H1 (cell line): Measurements from ENCODE around the gene COMMD6. TPM values are rescaled to one million over a fixed set of nuclear protein-coding genes. Genes with fewer than 3 reads are reported as not detected.

Source experiments
- CTCF ChIA-PET: fragments of 300-600 bp; sonication (Branson Sonifier 250); formaldehyde crosslinking; loops from one replicate; lab custom pipeline; 2021; ENCODE audit not compliant: partially characterized antibody; lab: Charles Lee
- POLR2A ChIA-PET: fragments of 300-600 bp; sonication (Branson Sonifier 250); formaldehyde crosslinking; loops from one replicate; lab custom pipeline; 2021; ENCODE audit warnings: inconsistent platforms; ENCODE audit not compliant: partially characterized antibody; lab: Charles Lee
- DNase-seq, 2 experiments: peaks; one replicate each; pipeline versions ENCODE4 v3.0.0 to v3.0.0-alpha.2; 2010 to 2022; ENCODE audit warnings: low spot score in 2 of 2, low read depth in 1 of 2, mixed read lengths in 1 of 2
- FAIRE-seq: peaks from 2 replicates; lab custom pipeline; 2011; peaks lifted over from hg19 to GRCh38; lab: Jason Lieb, UNC
- H2AFZ ChIP-seq: 2 replicates; pipeline ENCODE4 v1.8.1; 2012; ENCODE audit warnings: low read length, inconsistent platforms
- H2AK5ac ChIP-seq: 2 replicates; pipeline ENCODE4 v1.6.1; 2013; ENCODE audit warnings: low read depth, low read length
- H2BK120ac ChIP-seq: replicated peaks from 2 replicates; pipeline ENCODE3; 2013; ENCODE audit warnings: low read depth, low read length, inconsistent platforms
- H2BK12ac ChIP-seq: 2 replicates; pipeline ENCODE4 v1.6.1; 2013; ENCODE audit warnings: low read depth, low read length
- H2BK15ac ChIP-seq: 2 replicates; pipeline ENCODE4 v1.6.1; 2013; ENCODE audit warnings: low read length
- H2BK20ac ChIP-seq: 2 replicates; pipeline ENCODE4 v1.6.1; 2013; ENCODE audit warnings: low read length
- H2BK5ac ChIP-seq: 2 replicates; pipeline ENCODE4 v1.6.1; 2013; ENCODE audit warnings: low read depth, low read length
- H3K14ac ChIP-seq: 2 replicates; pipeline ENCODE4 v1.6.1; 2013; ENCODE audit warnings: inconsistent platforms; ENCODE audit not compliant: insufficient read length
- H3K18ac ChIP-seq: 2 replicates; pipeline ENCODE4 v1.6.1; 2013; ENCODE audit warnings: low read length; ENCODE audit errors: extremely low read depth
- H3K23ac ChIP-seq: 2 replicates; pipeline ENCODE4 v1.6.1; 2013; ENCODE audit warnings: inconsistent platforms; ENCODE audit not compliant: insufficient read length
- H3K23me2 ChIP-seq: 2 replicates; pipeline ENCODE4 v1.6.1; 2013; ENCODE audit warnings: low read depth, low read length
- H3K27ac ChIP-seq: 2 replicates; pipeline ENCODE4 v1.6.1; 2011; ENCODE audit warnings: low read depth, low read length, inconsistent platforms
- H3K27me3 ChIP-seq, 4 experiments: replicated peaks in 1 of 4; 1 replicate in 1 of 4; 2 replicates in 3 of 4; pipeline versions ENCODE4 v1.6.1 to v1.8.1; 2011 to 2013; ENCODE audit warnings: low read length in 3 of 4, mild to moderate bottlenecking in 3 of 4, inconsistent platforms in 2 of 4, mixed read lengths in 2 of 4, moderate library complexity in 1 of 4; ENCODE audit not compliant: control insufficient read depth in 3 of 4, insufficient read depth in 3 of 4; ENCODE audit errors: extremely low read depth in 1 of 4
- H3K36me3 ChIP-seq, 4 experiments: 2 replicates each; pipeline versions ENCODE4 v1.6.1 to v1.8.1; 2011 to 2013; ENCODE audit warnings: mild to moderate bottlenecking in 4 of 4, low read length in 3 of 4, moderate library complexity in 2 of 4, control low read depth in 1 of 4, inconsistent platforms in 1 of 4; ENCODE audit not compliant: insufficient read depth in 4 of 4, control insufficient read depth in 2 of 4
- H3K4ac ChIP-seq: replicated peaks from 2 replicates; pipeline ENCODE3; 2013; ENCODE audit warnings: low read length, low read depth, mixed read lengths, inconsistent platforms; ENCODE audit not compliant: insufficient read length
- H3K4me1 ChIP-seq, 4 experiments: replicated peaks in 1 of 4; 1 replicate in 1 of 4; 2 replicates in 3 of 4; pipeline versions ENCODE4 v1.6.1 to v1.8.1; 2011 to 2013; ENCODE audit warnings: low read length in 3 of 4, inconsistent platforms in 2 of 4, mixed read lengths in 1 of 4; ENCODE audit not compliant: insufficient read depth in 4 of 4, control insufficient read depth in 3 of 4
- H3K4me2 ChIP-seq, 2 experiments: 2 replicates each; pipeline versions ENCODE4 v1.6.1 to v1.8.1; 2011 to 2013; ENCODE audit warnings: low read depth in 2 of 2, low read length in 2 of 2, control low read depth in 1 of 2, inconsistent platforms in 1 of 2, mild to moderate bottlenecking in 1 of 2; ENCODE audit not compliant: insufficient read depth in 1 of 2
- H3K4me3 ChIP-seq, 4 experiments: fragments of 200-600, 300-600 bp in 1 of 4; sonication (generic), shearing (Covaris generic), sonication (Bioruptor Twin) in 1 of 4; 2 replicates each; pipeline versions ENCODE4 v1.5.1 to v1.8.1; 2011 to 2016; ENCODE audit warnings: low read length in 4 of 4, low read depth in 3 of 4, control low read depth in 2 of 4, inconsistent platforms in 2 of 4, mild to moderate bottlenecking in 2 of 4, mixed read lengths in 1 of 4, moderate library complexity in 1 of 4; ENCODE audit not compliant: insufficient read depth in 2 of 4; ENCODE audit errors: extremely low read depth in 1 of 4
- H3K56ac ChIP-seq: replicated peaks from 2 replicates; pipeline ENCODE3; 2013; ENCODE audit warnings: low read depth, mild to moderate bottlenecking, mixed read lengths, low read length, inconsistent platforms; ENCODE audit not compliant: insufficient read length
- H3K79me1 ChIP-seq: 2 replicates; pipeline ENCODE4 v1.6.1; 2013; ENCODE audit warnings: low read depth, low read length, control low read depth
- H3K79me2 ChIP-seq, 2 experiments: 2 replicates each; pipeline versions ENCODE4 v1.6.1 to v1.8.1; 2012 to 2013; ENCODE audit warnings: low read length in 2 of 2, mild to moderate bottlenecking in 2 of 2, inconsistent platforms in 1 of 2; ENCODE audit not compliant: insufficient read depth in 2 of 2, control insufficient read depth in 1 of 2
- H3K9ac ChIP-seq, 4 experiments: replicated peaks in 1 of 4; 1 replicate in 1 of 4; 2 replicates in 3 of 4; pipeline versions ENCODE4 v1.6.1 to v1.8.1; 2011 to 2013; ENCODE audit warnings: low read depth in 3 of 4, low read length in 3 of 4, control low read depth in 2 of 4, mild to moderate bottlenecking in 2 of 4, moderate library complexity in 2 of 4, inconsistent platforms in 1 of 4; ENCODE audit errors: extremely low read depth in 1 of 4
- H3K9me3 ChIP-seq, 2 experiments: 2 replicates each; pipeline versions ENCODE4 v1.6.1 to v1.8.1; 2012 to 2013; ENCODE audit warnings: mild to moderate bottlenecking in 2 of 2, moderate library complexity in 2 of 2, control low read depth in 1 of 2, inconsistent platforms in 1 of 2, low read depth in 1 of 2, low read length in 1 of 2, mixed read lengths in 1 of 2; ENCODE audit not compliant: insufficient read depth in 2 of 2
- H4K20me1 ChIP-seq, 2 experiments: replicated peaks in 1 of 2; 2 replicates each; pipeline versions ENCODE3 to v1.8.1; 2011 to 2013; ENCODE audit warnings: inconsistent platforms in 2 of 2, low read length in 2 of 2, mild to moderate bottlenecking in 1 of 2; ENCODE audit not compliant: insufficient read depth in 2 of 2, control insufficient read depth in 1 of 2
- H4K5ac ChIP-seq: 2 replicates; pipeline ENCODE4 v1.6.1; 2013; ENCODE audit warnings: low read length, low read depth, mixed read lengths, inconsistent platforms; ENCODE audit not compliant: insufficient read length
- H4K8ac ChIP-seq: 2 replicates; pipeline ENCODE4 v1.8.0; 2013; ENCODE audit warnings: mild to moderate bottlenecking, moderate library complexity, low read length, inconsistent platforms; ENCODE audit not compliant: insufficient read depth; ENCODE audit errors: extremely low read depth
- H4K91ac ChIP-seq: replicated peaks from 2 replicates; pipeline ENCODE3; 2013; ENCODE audit warnings: low read length, mixed read lengths, inconsistent platforms; ENCODE audit not compliant: insufficient read length
- WGBS, 2 experiments: shearing (Covaris generic) in 1 of 2; methylation state at CpG; one replicate each; pipeline versions ENCODE4 v1.1.6 to v1.1.7; 2013 to 2015; ENCODE audit warnings: low lambda C conversion rate in 2 of 2, mixed read lengths in 2 of 2, inconsistent platforms in 1 of 2, low coverage in 1 of 2, missing lambda C conversion rate in 1 of 2; ENCODE audit not compliant: insufficient replicate concordance in 2 of 2, insufficient coverage in 1 of 2, insufficient read length in 1 of 2; ENCODE audit errors: extremely low coverage in 1 of 2, missing lambda C conversion rate in 1 of 2; 5-methylcytosine and 5-hydroxymethylcytosine counted together
- polyA plus RNA-seq, 7 experiments: library from polyadenylated mRNA; depleted of rRNA in 3 of 7; stranded (reverse) in 5 of 7; unstranded in 2 of 7; fragments of >200 nt in 5 of 7; fragments of 200-250 nt in 2 of 7; gene quantifications; 1 replicate in 5 of 7; 2 replicates in 1 of 7; 4 replicates in 1 of 7; pipeline versions ENCODE4 v1.2.1 to v1.2.3, GENCODE V29; 2011 to 2013; ENCODE audit warnings: missing spikeins in 2 of 7, mixed read lengths in 2 of 7
- total RNA-seq: library from RNA; stranded (reverse); fragmentation: NEBNext Ultra II Directional; extraction: Animal tissue kit (Norgen Biotek cat#: 25700); gene quantifications from 2 replicates; pipeline ENCODE4 v1.2.1, GENCODE V29; 2021

The COMMD6 gene
- total and polyA plus RNA-seq, 2 of the 8 experiments (the other 6 are each of a cell fraction or from before 2014, with no cell fraction given): 53.2 to 122 TPM

DNA sequence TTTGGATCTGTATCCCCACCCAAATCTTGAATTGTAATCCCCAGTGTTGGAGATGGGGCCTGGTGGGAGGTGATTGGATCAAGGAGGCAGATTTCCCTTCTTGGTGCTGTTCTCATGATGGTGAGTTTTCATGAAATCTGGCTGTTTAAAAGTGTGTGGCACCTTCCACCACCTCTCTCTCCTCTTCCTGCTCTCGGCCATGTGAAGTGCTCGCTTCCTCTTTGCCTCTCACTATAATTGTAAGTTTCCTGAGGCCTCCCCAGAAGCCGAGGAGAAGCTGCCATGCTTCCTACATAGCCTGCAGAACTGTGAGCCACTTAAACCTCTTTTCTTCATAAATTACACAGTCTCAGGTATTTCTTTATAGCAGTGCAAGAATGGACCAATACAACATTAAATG, 15.7 kb downstream of the COMMD6 start:
- Histone ChIP-seq H2AFZ (no peak overlapping the region), H3K9me3 (peaks cover 9 to 18% of the 10 kb centered on the region in 2 experiments), H2BK12ac (no peak overlapping the region), H3K14ac (no peak overlapping the region), H2AK5ac (no peak overlapping the region), H3K27me3 (no peaks in the 10 kb centered on the region), H3K18ac (no peak overlapping the region), H3K79me2 (no peaks in the 10 kb centered on the region), H2BK5ac (no peak overlapping the region), H3K36me3 (peaks cover 0 to 5% (median 0%) of the 10 kb centered on the region in 4 experiments; a peak in 2 of 8 replicates), H4K91ac (no peak overlapping the region), H3K4me2 (no peak overlapping the region), H4K5ac (no peak overlapping the region), H3K23me2 (no peaks in the 10 kb centered on the region), H3K23ac (no peak overlapping the region), H3K4me1 (no peaks in the 10 kb centered on the region), H2BK120ac (no peak overlapping the region), H4K8ac (no peak overlapping the region), H2BK15ac (no peak overlapping the region), H3K56ac (no peak overlapping the region), H3K9ac (no peak overlapping the region), H3K4me3 (no peak overlapping the region), H3K27ac (no peak overlapping the region), H4K20me1 (no peaks in the 10 kb centered on the region), H3K4ac (no peak overlapping the region), H2BK20ac (no peak overlapping the region), H3K79me1 (no peaks in the 10 kb centered on the region)
- WGBS, 2 experiments: 94% methylated on average over 3 of the region's 3 CpGs; no CpG with 5 or more reads in 1 of the 2 experiments
- DNase-seq: no peak
- no peak for FAIRE-seq
- ChIA-PET POLR2A (interaction anchor here (0.6 kb wide), 1 partner anchor 89 kb away, joined by 3 read pairs; no protein-coding TSS in a partner anchor), CTCF (interaction anchor here (1.4 to 2.1 kb wide), 2 partner anchors 29 to 37 kb away, joined by 4 to 5 read pairs; no protein-coding TSS in a partner anchor)
